ENCODE data around the gene PPARD. TPM values are rescaled to one million over a fixed set of nuclear protein-coding genes. Genes with fewer than 3 reads are reported as not detected.

Gene PPARD
- total and polyA plus RNA-seq, 2 of the 13 experiments (the other 11 are each of a cell fraction or from before 2014, with no cell fraction given), result 6.1 to 13.3 TPM

DNA sequence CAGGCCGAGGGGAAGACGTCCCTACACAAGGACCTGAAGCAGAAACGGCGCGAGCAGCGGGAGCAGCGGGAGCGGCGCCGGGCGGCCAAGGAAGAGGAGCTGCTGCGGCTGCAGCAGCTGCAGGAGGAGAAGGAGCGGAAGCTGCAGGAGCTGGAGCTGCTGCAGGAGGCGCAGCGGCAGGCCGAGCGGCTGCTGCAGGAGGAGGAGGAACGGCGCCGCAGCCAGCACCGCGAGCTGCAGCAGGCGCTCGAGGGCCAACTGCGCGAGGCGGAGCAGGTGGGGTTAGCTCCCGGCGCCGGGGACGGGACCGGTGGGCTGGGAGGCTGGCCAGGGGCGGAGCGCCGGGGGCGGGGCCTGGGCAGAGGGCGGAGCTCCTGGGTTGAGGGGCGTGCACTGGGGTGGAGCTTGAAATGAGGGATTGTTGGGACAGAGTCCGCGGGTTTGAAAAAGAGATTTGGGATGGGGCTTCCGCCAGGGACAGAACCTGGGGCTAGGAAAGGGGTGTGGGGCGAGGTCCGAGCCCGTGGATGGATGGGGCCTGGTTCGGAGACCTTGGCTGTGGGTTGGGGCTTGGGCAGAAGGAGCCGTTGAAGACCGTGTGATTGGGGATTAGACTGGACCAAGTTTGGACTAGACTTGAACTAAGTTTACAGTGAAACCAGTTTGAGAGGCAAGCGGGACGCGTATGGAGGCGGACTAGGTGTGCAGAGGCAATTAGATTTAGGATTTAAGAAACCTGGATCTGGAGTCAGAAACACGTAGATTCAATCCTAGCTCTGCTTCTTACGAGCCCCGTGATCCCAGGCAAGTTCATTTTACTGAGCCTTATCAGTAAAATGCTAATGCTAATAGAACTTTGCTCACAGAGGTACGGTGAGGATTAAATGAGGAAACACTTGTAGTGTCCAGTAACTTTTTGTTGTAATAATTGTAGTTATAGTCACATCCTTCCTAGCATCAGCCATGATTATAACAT lies 23.9 kb upstream of the PPARD start (continued):
- TF ChIP-seq, protein P1, sequence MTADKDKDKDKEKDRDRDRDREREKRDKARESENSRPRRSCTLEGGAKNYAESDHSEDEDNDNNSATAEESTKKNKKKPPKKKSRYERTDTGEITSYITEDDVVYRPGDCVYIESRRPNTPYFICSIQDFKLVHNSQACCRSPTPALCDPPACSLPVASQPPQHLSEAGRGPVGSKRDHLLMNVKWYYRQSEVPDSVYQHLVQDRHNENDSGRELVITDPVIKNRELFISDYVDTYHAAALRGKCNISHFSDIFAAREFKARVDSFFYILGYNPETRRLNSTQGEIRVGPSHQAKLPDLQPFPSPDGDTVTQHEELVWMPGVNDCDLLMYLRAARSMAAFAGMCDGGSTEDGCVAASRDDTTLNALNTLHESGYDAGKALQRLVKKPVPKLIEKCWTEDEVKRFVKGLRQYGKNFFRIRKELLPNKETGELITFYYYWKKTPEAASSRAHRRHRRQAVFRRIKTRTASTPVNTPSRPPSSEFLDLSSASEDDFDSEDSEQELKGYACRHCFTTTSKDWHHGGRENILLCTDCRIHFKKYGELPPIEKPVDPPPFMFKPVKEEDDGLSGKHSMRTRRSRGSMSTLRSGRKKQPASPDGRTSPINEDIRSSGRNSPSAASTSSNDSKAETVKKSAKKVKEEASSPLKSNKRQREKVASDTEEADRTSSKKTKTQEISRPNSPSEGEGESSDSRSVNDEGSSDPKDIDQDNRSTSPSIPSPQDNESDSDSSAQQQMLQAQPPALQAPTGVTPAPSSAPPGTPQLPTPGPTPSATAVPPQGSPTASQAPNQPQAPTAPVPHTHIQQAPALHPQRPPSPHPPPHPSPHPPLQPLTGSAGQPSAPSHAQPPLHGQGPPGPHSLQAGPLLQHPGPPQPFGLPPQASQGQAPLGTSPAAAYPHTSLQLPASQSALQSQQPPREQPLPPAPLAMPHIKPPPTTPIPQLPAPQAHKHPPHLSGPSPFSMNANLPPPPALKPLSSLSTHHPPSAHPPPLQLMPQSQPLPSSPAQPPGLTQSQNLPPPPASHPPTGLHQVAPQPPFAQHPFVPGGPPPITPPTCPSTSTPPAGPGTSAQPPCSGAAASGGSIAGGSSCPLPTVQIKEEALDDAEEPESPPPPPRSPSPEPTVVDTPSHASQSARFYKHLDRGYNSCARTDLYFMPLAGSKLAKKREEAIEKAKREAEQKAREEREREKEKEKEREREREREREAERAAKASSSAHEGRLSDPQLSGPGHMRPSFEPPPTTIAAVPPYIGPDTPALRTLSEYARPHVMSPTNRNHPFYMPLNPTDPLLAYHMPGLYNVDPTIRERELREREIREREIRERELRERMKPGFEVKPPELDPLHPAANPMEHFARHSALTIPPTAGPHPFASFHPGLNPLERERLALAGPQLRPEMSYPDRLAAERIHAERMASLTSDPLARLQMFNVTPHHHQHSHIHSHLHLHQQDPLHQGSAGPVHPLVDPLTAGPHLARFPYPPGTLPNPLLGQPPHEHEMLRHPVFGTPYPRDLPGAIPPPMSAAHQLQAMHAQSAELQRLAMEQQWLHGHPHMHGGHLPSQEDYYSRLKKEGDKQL (CRISPR knock-in tag; IDR thresholded peaks at IDR 0.05; ENCODE audit: low read depth), result 0 out of 2 replicates have a peak, but pooled peaks have one; percentile 17
- TF ChIP-seq, protein P2, sequence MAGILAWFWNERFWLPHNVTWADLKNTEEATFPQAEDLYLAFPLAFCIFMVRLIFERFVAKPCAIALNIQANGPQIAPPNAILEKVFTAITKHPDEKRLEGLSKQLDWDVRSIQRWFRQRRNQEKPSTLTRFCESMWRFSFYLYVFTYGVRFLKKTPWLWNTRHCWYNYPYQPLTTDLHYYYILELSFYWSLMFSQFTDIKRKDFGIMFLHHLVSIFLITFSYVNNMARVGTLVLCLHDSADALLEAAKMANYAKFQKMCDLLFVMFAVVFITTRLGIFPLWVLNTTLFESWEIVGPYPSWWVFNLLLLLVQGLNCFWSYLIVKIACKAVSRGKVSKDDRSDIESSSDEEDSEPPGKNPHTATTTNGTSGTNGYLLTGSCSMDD (CRISPR knock-in tag; IDR thresholded peaks at IDR 0.05), result 0 out of 2 replicates have a peak, but pooled peaks have one; percentile 10
- TF ChIP-seq KLF9 (CRISPR knock-in tag; IDR thresholded peaks at IDR 0.05; ENCODE audit: low read depth) (peak; percentile 80; the same call in 1 of the 2 replicates), SUZ12 (IDR thresholded peaks at IDR 0.05; ENCODE audit: low read depth, low read length) (no peak), ZNF260 (CRISPR knock-in tag; IDR thresholded peaks at IDR 0.05; ENCODE audit: borderline replicate concordance, low read depth) (no peak), RFX3 (CRISPR knock-in tag; IDR thresholded peaks at IDR 0.05) (no peak), BRCA1 (CRISPR knock-in tag; IDR thresholded peaks at IDR 0.05) (peak; percentile 91; the same call in 1 of the 2 replicates), ZNF570 (CRISPR knock-in tag; IDR thresholded peaks at IDR 0.05; ENCODE audit: borderline replicate concordance) (no peak), SMAD9 (CRISPR knock-in tag; IDR thresholded peaks at IDR 0.05) (0 out of 2 replicates have a peak, but pooled peaks have one; percentile 17), HNF4A (CRISPR knock-in tag; IDR thresholded peaks at IDR 0.05) (peak; percentile 23; the same call in 1 of the 2 replicates), TP53 (CRISPR knock-in tag; conservative IDR thresholded peaks at IDR 0.05) (peak; percentile 17; the same call in 1 of the 2 replicates), ELF3 (CRISPR knock-in tag; IDR thresholded peaks at IDR 0.05) (peak; percentile 66; the same call in 1 of the 2 replicates), MXI1 (IDR thresholded peaks at IDR 0.05; ENCODE audit: borderline replicate concordance, low read depth, low read length) (peak; percentile 71; the same call in 1 of the 3 replicates)
- TF ChIP-seq, protein P3, sequence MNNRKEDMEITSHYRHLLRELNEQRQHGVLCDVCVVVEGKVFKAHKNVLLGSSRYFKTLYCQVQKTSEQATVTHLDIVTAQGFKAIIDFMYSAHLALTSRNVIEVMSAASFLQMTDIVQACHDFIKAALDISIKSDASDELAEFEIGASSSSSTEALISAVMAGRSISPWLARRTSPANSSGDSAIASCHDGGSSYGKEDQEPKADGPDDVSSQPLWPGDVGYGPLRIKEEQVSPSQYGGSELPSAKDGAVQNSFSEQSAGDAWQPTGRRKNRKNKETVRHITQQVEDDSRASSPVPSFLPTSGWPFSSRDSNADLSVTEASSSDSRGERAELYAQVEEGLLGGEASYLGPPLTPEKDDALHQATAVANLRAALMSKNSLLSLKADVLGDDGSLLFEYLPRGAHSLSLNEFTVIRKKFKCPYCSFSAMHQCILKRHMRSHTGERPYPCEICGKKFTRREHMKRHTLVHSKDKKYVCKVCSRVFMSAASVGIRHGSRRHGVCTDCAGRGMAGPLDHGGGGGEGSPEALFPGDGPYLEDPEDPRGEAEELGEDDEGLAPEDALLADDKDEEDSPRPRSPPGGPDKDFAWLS (CRISPR knock-in tag; IDR thresholded peaks at IDR 0.05; ENCODE audit: borderline replicate concordance), result peak; percentile 86; the same call in 1 of the 2 replicates
- TF ChIP-seq, protein P4, sequence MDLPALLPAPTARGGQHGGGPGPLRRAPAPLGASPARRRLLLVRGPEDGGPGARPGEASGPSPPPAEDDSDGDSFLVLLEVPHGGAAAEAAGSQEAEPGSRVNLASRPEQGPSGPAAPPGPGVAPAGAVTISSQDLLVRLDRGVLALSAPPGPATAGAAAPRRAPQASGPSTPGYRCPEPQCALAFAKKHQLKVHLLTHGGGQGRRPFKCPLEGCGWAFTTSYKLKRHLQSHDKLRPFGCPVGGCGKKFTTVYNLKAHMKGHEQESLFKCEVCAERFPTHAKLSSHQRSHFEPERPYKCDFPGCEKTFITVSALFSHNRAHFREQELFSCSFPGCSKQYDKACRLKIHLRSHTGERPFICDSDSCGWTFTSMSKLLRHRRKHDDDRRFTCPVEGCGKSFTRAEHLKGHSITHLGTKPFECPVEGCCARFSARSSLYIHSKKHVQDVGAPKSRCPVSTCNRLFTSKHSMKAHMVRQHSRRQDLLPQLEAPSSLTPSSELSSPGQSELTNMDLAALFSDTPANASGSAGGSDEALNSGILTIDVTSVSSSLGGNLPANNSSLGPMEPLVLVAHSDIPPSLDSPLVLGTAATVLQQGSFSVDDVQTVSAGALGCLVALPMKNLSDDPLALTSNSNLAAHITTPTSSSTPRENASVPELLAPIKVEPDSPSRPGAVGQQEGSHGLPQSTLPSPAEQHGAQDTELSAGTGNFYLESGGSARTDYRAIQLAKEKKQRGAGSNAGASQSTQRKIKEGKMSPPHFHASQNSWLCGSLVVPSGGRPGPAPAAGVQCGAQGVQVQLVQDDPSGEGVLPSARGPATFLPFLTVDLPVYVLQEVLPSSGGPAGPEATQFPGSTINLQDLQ (CRISPR knock-in tag; IDR thresholded peaks at IDR 0.05), result no peak; the same call in 1 of the 2 replicates
- TF ChIP-seq, protein P5, sequence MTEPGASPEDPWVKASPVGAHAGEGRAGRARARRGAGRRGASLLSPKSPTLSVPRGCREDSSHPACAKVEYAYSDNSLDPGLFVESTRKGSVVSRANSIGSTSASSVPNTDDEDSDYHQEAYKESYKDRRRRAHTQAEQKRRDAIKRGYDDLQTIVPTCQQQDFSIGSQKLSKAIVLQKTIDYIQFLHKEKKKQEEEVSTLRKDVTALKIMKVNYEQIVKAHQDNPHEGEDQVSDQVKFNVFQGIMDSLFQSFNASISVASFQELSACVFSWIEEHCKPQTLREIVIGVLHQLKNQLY (CRISPR knock-in tag; IDR thresholded peaks at IDR 0.05), result no peak

Measured in HepG2 (cell line).